IPS-20b (cell line): ENCODE measurements around the gene TRIM47.

Experiments
- H3K27ac ChIP-seq: one replicate; pipeline ENCODE4 v1.5.1; 2013; ENCODE audit warnings: low read length
- H3K27me3 ChIP-seq: 2 replicates; pipeline ENCODE4 v1.6.1; 2013; ENCODE audit warnings: mild to moderate bottlenecking, low read length, inconsistent platforms; ENCODE audit not compliant: insufficient read depth
- H3K36me3 ChIP-seq: 2 replicates; pipeline ENCODE4 v1.6.1; 2013; ENCODE audit warnings: low read depth, mild to moderate bottlenecking, inconsistent platforms, low read length, moderate library complexity; ENCODE audit not compliant: insufficient read depth
- H3K4me1 ChIP-seq: 2 replicates; pipeline ENCODE4 v1.6.1; 2013; ENCODE audit warnings: mild to moderate bottlenecking, control low read depth, inconsistent platforms, low read length, moderate library complexity; ENCODE audit not compliant: insufficient read depth
- H3K4me3 ChIP-seq: 2 replicates; pipeline ENCODE4 v1.5.1; 2013; ENCODE audit warnings: mild to moderate bottlenecking, low read length, inconsistent platforms
- H3K9ac ChIP-seq: 2 replicates; pipeline ENCODE4 v1.6.1; 2013; ENCODE audit warnings: low read depth, mild to moderate bottlenecking, inconsistent platforms, low read length, moderate library complexity
- H3K9me3 ChIP-seq: 2 replicates; pipeline ENCODE4 v1.6.1; 2013; ENCODE audit warnings: mild to moderate bottlenecking, low read depth, low read length, inconsistent platforms; ENCODE audit not compliant: insufficient read depth

TRIM47 gene

GRCh38 chr17:75838410-75838809 lies 40.0 kb downstream of the TRIM47 start:
- no peaks in the 10 kb centered on the region for H3K27me3 ChIP-seq
- H3K9ac ChIP-seq, result no peak overlapping the region
- H3K4me1 ChIP-seq, result peaks cover 2% of the 10 kb centered on the region; the same call in 1 of the 2 replicates
- H3K4me3 ChIP-seq, result no peak overlapping the region
- no peaks in the 10 kb centered on the region for H3K9me3 ChIP-seq
- H3K36me3 ChIP-seq, result no peaks in the 10 kb centered on the region
- no peak overlapping the region for H3K27ac ChIP-seq

- peaks cover 7% of the 10 kb centered on the region; the same call in 1 of the 2 replicates for H3K4me1 ChIP-seq
- H3K4me3 ChIP-seq, result no peak overlapping the region
- H3K9me3 ChIP-seq, result no peaks in the 10 kb centered on the region
- H3K27ac ChIP-seq, result no peak overlapping the region
- no peaks in the 10 kb centered on the region for H3K36me3 ChIP-seq
- H3K27me3 ChIP-seq, result no peaks in the 10 kb centered on the region
- no peak overlapping the region for H3K9ac ChIP-seq
These were observed 40.5 kb downstream of the TRIM47 start for GRCh38 chr17:75837899-75838298.

DNA sequence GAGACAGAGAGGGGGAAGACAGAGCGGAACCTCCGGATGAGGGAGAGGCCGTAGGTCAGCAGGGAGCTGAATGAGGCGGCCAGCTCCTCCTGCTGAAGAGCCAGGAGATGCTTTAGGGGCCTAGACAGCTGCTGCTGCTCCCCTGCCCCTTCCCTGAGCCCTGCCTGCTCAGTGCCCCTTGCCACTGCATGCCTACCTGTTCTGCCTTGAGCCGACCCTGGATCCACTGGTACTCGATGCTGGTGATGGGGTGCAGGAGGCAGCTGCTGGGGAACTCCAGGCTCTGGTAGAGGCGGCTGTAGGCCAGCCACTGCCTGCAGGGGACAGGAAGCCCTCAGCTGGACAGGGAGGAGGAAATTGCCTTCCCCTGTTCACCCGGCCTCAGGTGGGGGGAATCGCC lies 41.8 kb downstream of the TRIM47 start:
- Histone ChIP-seq H3K9ac (no peak overlapping the region), H3K4me1 (peaks cover 14% of the 10 kb centered on the region; the same call in 1 of the 2 replicates), H3K4me3 (no peak overlapping the region), H3K36me3 (no peaks in the 10 kb centered on the region), H3K27ac (no peak overlapping the region), H3K27me3 (no peaks in the 10 kb centered on the region), H3K9me3 (no peaks in the 10 kb centered on the region)

DNA sequence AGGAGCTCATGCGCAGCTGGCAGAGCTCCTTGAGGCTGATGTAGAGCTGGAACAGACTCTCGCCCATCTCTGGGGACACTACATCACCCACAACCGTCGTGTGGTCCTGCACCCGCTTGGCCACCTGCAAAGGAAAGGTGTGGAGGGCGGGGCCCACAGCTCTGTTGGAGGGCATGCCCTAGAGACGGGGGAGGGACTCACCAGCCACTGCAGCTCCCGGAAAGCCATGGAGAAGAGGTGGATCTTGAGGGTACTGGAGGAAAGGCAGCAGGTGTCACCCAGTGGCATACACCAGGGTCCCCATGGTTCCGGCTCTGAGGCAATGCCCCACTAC lies 42.8 kb downstream of the TRIM47 start:
- peaks cover 20% of the 10 kb centered on the region; the same call in 1 of the 2 replicates for H3K4me1 ChIP-seq

DNA sequence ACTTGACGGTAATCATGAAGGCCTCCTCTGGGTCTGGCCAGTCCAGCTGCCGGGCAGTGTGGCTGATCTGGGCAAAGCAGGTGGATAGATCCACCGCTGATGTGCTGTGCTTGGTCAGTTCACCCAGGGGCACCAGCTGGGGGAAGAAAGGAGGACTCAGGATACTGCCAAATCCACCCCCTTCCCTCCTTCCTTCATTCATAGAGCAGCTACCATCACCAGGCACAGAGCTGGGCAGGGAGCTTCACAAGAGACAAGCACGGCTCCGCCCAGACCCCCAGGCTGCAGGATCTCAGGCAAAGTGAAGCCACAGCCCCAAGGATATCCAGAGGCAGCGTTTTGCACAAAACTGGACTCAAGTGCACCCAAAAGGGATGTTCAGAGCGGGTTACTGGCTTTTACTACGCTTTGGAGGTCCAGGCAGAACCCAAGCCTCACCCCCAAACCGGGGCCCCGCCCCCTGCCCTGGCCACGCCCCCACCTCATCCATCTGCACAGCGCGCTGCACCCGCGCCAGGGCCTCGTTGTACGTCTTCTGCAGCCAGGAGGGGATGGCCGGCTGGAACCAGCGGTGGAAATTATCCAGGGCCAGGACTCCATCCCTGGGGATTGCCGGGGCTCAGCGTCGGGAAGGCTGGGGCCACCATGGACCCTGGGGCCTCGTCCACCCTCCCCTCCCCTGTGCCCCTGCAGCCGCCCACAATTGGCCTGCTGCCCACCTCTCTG lies 43.3 kb downstream of the TRIM47 start:
- no peaks in the 10 kb centered on the region for H3K36me3 ChIP-seq
- H3K4me1 ChIP-seq, result peaks cover 24% of the 10 kb centered on the region; the same call in 1 of the 2 replicates
- no peaks in the 10 kb centered on the region for H3K9me3 ChIP-seq
- H3K9ac ChIP-seq, result no peak overlapping the region
- H3K27ac ChIP-seq, result no peak overlapping the region
- no peaks in the 10 kb centered on the region for H3K27me3 ChIP-seq
- H3K4me3 ChIP-seq, result no peak overlapping the region

More for the DNA sequence above, 42.8 kb downstream of the TRIM47 start:
- no peaks in the 10 kb centered on the region for H3K9me3 ChIP-seq
- no peak overlapping the region for H3K27ac ChIP-seq
- H3K9ac ChIP-seq, result no peak overlapping the region
- no peak overlapping the region for H3K4me3 ChIP-seq
- no peaks in the 10 kb centered on the region for H3K36me3 ChIP-seq
- no peaks in the 10 kb centered on the region for H3K27me3 ChIP-seq

- no peak overlapping the region for H3K27ac ChIP-seq
- H3K9me3 ChIP-seq, result no peaks in the 10 kb centered on the region
- H3K4me3 ChIP-seq, result no peak overlapping the region
- no peaks in the 10 kb centered on the region for H3K27me3 ChIP-seq
- H3K4me1 ChIP-seq, result peaks cover 24% of the 10 kb centered on the region; the same call in 1 of the 2 replicates
- H3K36me3 ChIP-seq, result no peaks in the 10 kb centered on the region
- no peak overlapping the region for H3K9ac ChIP-seq
These were observed 44.0 kb downstream of the TRIM47 start for GRCh38 chr17:75834279-75834920.

DNA sequence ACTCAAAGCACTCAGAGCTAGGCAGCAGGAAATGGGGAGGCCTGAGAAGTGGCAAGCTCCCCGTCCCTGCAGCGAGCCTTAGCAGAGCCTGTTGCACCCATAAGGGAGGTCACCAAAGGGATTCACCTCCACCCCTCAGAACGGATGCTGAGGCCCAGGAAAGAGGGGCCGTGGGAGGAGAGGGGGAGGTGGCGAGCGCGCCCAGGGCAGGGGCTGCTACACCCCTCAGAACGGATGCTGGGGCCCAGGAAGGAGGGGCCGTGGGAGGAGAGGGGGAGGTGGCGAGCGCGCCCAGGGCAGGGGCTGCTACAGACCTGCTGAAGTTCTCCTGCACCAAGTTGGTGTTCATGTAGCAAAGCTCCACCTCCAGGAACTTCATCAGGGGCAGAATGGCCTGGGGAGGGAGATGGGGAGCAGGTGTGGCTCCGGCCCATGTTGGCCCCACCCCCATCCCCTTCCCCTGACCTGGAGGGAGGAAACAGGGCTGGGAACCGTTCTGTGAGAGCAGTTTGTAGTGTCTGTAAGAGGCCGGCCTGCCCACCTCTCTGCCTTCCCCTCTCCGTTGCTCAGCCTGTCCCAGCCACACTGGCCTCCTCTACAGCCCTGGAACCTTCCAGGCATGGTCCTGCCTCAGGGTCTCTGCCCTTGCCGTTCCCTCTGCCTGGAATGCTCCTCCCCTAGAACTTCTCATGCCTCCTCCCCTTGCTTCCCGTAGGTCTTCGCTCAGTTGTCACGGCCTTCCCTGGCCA lies 45.6 kb downstream of the TRIM47 start:
- H3K4me1 ChIP-seq, result peaks cover 28% of the 10 kb centered on the region; the same call in 1 of the 2 replicates
- no peaks in the 10 kb centered on the region for H3K9me3 ChIP-seq
- no peaks in the 10 kb centered on the region for H3K36me3 ChIP-seq
- peak overlapping the region; percentile 70 for H3K27ac ChIP-seq
- no peaks in the 10 kb centered on the region for H3K27me3 ChIP-seq
- H3K9ac ChIP-seq, result peak overlapping the region; percentile 66
- H3K4me3 ChIP-seq, result peak overlapping the region; percentile 60; the same call in 1 of the 2 replicates

GRCh38 chr17:75832164-75832651 lies 46.2 kb downstream of the TRIM47 start:
- H3K4me1 ChIP-seq, result peaks cover 28% of the 10 kb centered on the region; the same call in 1 of the 2 replicates
- H3K4me3 ChIP-seq, result peak overlapping the region; percentile 60; the same call in 1 of the 2 replicates
- H3K27ac ChIP-seq, result peak overlapping the region; percentile 70
- no peaks in the 10 kb centered on the region for H3K36me3 ChIP-seq
- no peaks in the 10 kb centered on the region for H3K9me3 ChIP-seq
- peak overlapping the region; percentile 66; the same call in 1 of the 2 replicates for H3K9ac ChIP-seq
- H3K27me3 ChIP-seq, result no peaks in the 10 kb centered on the region

DNA sequence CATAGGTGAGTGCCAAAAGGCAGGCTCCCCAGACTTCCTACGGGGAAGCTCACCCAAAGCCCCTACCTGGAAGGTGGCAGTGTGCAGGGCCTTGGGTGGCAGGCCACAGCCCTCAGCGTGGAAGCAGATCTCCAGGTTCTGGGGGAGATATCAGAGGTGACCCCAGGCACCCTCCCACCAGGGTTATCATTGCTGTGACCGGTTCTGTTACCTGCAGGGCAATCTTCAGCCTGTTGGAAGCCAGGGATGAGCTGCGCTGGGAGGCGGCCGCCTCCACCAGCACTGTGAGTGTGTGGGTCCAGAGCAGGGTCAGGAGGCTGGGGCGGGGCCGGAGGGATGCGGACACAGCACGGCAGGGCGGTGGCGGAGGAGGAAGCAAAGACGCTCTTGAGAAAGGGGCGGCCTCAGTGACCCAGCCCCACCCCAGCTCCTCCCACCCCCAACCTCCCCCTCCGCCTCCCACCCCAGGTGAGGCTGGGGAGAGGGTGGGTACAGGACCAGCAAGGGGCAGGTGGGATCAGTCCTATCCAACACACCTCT lies 47.3 kb downstream of the TRIM47 start:
- H3K4me1 ChIP-seq, result peaks cover 28% of the 10 kb centered on the region; the same call in 1 of the 2 replicates

DNA sequence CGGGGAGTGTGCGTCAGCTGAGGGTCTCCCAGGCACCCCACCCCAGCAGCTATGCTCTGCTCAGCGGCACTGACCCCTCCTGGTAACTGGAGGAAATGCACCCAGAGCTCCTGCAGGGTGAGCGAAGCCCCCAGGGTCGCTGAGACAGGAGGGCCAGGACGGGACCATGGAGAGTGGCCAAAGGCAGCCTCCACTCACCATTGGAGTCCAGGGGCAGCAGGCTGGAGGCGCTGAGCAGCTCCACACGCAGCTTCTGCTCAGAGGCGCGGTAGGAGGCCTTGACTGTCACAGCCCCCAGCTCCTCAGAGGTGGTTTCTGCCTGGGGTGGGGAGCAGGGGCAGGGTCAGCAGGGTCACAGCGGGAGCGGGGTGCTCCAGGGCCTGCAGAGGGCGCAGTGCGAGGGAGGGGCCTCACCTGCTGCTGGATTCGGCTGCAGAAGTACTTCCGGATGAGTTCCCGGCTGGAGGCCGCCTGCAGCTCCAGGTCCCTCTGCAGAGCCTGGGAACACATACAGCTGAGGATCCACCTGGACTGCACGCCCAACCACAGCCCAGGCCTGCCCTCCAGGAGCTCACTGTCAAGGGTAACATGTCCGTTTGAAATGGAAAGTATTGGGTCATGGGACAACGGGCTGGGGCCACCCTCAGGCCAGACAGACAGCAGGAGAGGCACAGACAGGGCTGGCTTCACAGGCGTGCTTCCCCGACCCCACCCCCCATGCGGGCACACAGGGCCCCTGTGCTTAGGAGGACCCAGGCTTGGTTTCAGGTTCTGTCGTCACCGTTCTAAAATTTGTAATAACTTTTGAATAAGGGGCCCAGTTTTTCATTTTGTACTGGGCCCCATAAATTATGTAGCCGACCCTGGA lies 48.0 kb downstream of the TRIM47 start:
- no peaks in the 10 kb centered on the region for H3K36me3 ChIP-seq
- H3K4me3 ChIP-seq, result peak overlapping the region; percentile 42; the same call in 1 of the 2 replicates
- H3K27ac ChIP-seq, result no peak overlapping the region
- no peaks in the 10 kb centered on the region for H3K27me3 ChIP-seq
- peak overlapping the region; percentile 23; the same call in 1 of the 2 replicates for H3K9ac ChIP-seq
- no peaks in the 10 kb centered on the region for H3K9me3 ChIP-seq
- peaks cover 28% of the 10 kb centered on the region; the same call in 1 of the 2 replicates for H3K4me1 ChIP-seq

More for the DNA sequence above, 47.3 kb downstream of the TRIM47 start:
- Histone ChIP-seq H3K36me3 (no peaks in the 10 kb centered on the region), H3K9ac (peak overlapping the region; percentile 23; the same call in 1 of the 2 replicates), H3K27me3 (no peaks in the 10 kb centered on the region), H3K9me3 (no peaks in the 10 kb centered on the region), H3K4me3 (peak overlapping the region; percentile 42; the same call in 1 of the 2 replicates), H3K27ac (no peak overlapping the region)
